ENCODE results near the gene CD63.

Gene CD63

GRCh38 chr12:55682087-55682796, 46.6 kb downstream of the CD63 start:
- Histone ChIP-seq H3K27me3 (ENCODE audit: insufficient read depth, low read length) (peaks cover 12% of the 10 kb centered on the region; the same call in 1 of the 2 replicates), H3K36me3 (ENCODE audit: insufficient read depth, low read length) (no peaks in the 10 kb centered on the region), H3K79me2 (ENCODE audit: insufficient read depth, low read length) (no peaks in the 10 kb centered on the region), H3K4me3 (ENCODE audit: low read depth, low read length, poor library complexity, severe bottlenecking) (no peak overlapping the region), H4K20me1 (ENCODE audit: insufficient read depth, low read length) (no peaks in the 10 kb centered on the region), H3K4me2 (ENCODE audit: low read length) (no peak overlapping the region), H3K9ac (ENCODE audit: low read length) (no peak overlapping the region), H3K4me1 (ENCODE audit: insufficient read depth, low read length, severe bottlenecking) (no peaks in the 10 kb centered on the region), H3F3A (ENCODE audit: insufficient read depth, low read length) (no peaks in the 10 kb centered on the region), H3K27ac (ENCODE audit: low read depth, low read length, poor library complexity, severe bottlenecking) (no peak overlapping the region), H2AFZ (ENCODE audit: low read length) (no peak overlapping the region), H3K9me2 (ENCODE audit: low read depth, low read length) (no peaks in the 10 kb centered on the region), H3K9me3 (ENCODE audit: low read length) (no peaks in the 10 kb centered on the region)
- TF ChIP-seq EZH2 (IDR thresholded peaks at IDR 0.05; ENCODE audit: borderline replicate concordance, low read length) = no peak
- no peak for TF ChIP-seq CTCF (IDR thresholded peaks at IDR 0.05; ENCODE audit: low read length)

GRCh38 chr12:55681142-55682077, 47.4 kb downstream of the CD63 start:
- Histone ChIP-seq H3K4me1 (ENCODE audit: insufficient read depth, low read length, severe bottlenecking) (no peaks in the 10 kb centered on the region), H4K20me1 (ENCODE audit: insufficient read depth, low read length) (no peaks in the 10 kb centered on the region), H2AFZ (ENCODE audit: low read length) (no peak overlapping the region), H3K27ac (ENCODE audit: low read depth, low read length, poor library complexity, severe bottlenecking) (no peak overlapping the region), H3F3A (ENCODE audit: insufficient read depth, low read length) (no peaks in the 10 kb centered on the region), H3K4me3 (ENCODE audit: low read depth, low read length, poor library complexity, severe bottlenecking) (no peak overlapping the region), H3K4me2 (ENCODE audit: low read length) (no peak overlapping the region), H3K9ac (ENCODE audit: low read length) (no peak overlapping the region), H3K79me2 (ENCODE audit: insufficient read depth, low read length) (no peaks in the 10 kb centered on the region), H3K9me2 (ENCODE audit: low read depth, low read length) (no peaks in the 10 kb centered on the region), H3K36me3 (ENCODE audit: insufficient read depth, low read length) (no peaks in the 10 kb centered on the region), H3K9me3 (ENCODE audit: low read length) (no peaks in the 10 kb centered on the region), H3K27me3 (ENCODE audit: insufficient read depth, low read length) (peaks cover 12% of the 10 kb centered on the region; the same call in 1 of the 2 replicates)
- TF ChIP-seq CTCF (IDR thresholded peaks at IDR 0.05; ENCODE audit: low read length) (peak; percentile 29; the same call in 1 of the 2 replicates), EZH2 (IDR thresholded peaks at IDR 0.05; ENCODE audit: borderline replicate concordance, low read length) (no peak)

GRCh38 chr12:55679691-55680090, 49.1 kb downstream of the CD63 start:
- no peaks in the 10 kb centered on the region for H4K20me1 ChIP-seq (ENCODE audit: insufficient read depth, low read length)
- H3K79me2 ChIP-seq (ENCODE audit: insufficient read depth, low read length) = no peaks in the 10 kb centered on the region
- H2AFZ ChIP-seq (ENCODE audit: low read length) = no peak overlapping the region
- TF ChIP-seq CTCF (IDR thresholded peaks at IDR 0.05; ENCODE audit: low read length) = no peak
- TF ChIP-seq EZH2 (IDR thresholded peaks at IDR 0.05; ENCODE audit: borderline replicate concordance, low read length) = no peak
- no peak overlapping the region for H3K9ac ChIP-seq (ENCODE audit: low read length)
- H3K4me2 ChIP-seq (ENCODE audit: low read length) = no peak overlapping the region
- H3K9me2 ChIP-seq (ENCODE audit: low read depth, low read length) = no peaks in the 10 kb centered on the region
- no peaks in the 10 kb centered on the region for H3K36me3 ChIP-seq (ENCODE audit: insufficient read depth, low read length)
- peaks cover 12% of the 10 kb centered on the region; the same call in 1 of the 2 replicates for H3K27me3 ChIP-seq (ENCODE audit: insufficient read depth, low read length)
- H3K4me3 ChIP-seq (ENCODE audit: low read depth, low read length, poor library complexity, severe bottlenecking) = no peak overlapping the region
- no peaks in the 10 kb centered on the region for H3K9me3 ChIP-seq (ENCODE audit: low read length)
- H3K4me1 ChIP-seq (ENCODE audit: insufficient read depth, low read length, severe bottlenecking) = no peaks in the 10 kb centered on the region
- H3K27ac ChIP-seq (ENCODE audit: low read depth, low read length, poor library complexity, severe bottlenecking) = no peak overlapping the region
- H3F3A ChIP-seq (ENCODE audit: insufficient read depth, low read length) = no peaks in the 10 kb centered on the region
